Measurements from ENCODE around the gene TRAK2. TPM values are rescaled to one million over a fixed set of nuclear protein-coding genes. Genes with fewer than 3 reads are reported as not detected.
"Not testable (repeated sequence)": the region's sequence is repeated elsewhere in the genome, so short reads cannot be mapped to it uniquely, and the experiment has no call there.

The TRAK2 gene, protein sequence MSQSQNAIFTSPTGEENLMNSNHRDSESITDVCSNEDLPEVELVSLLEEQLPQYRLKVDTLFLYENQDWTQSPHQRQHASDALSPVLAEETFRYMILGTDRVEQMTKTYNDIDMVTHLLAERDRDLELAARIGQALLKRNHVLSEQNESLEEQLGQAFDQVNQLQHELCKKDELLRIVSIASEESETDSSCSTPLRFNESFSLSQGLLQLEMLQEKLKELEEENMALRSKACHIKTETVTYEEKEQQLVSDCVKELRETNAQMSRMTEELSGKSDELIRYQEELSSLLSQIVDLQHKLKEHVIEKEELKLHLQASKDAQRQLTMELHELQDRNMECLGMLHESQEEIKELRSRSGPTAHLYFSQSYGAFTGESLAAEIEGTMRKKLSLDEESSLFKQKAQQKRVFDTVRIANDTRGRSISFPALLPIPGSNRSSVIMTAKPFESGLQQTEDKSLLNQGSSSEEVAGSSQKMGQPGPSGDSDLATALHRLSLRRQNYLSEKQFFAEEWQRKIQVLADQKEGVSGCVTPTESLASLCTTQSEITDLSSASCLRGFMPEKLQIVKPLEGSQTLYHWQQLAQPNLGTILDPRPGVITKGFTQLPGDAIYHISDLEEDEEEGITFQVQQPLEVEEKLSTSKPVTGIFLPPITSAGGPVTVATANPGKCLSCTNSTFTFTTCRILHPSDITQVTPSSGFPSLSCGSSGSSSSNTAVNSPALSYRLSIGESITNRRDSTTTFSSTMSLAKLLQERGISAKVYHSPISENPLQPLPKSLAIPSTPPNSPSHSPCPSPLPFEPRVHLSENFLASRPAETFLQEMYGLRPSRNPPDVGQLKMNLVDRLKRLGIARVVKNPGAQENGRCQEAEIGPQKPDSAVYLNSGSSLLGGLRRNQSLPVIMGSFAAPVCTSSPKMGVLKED
- 35.5 TPM for polyA plus RNA-seq (2013, experiment 1 of 2; ENCODE audit: insufficient read length)
- 33.5 TPM for polyA plus RNA-seq (2013, experiment 2 of 2; ENCODE audit: insufficient read length)

DNA sequence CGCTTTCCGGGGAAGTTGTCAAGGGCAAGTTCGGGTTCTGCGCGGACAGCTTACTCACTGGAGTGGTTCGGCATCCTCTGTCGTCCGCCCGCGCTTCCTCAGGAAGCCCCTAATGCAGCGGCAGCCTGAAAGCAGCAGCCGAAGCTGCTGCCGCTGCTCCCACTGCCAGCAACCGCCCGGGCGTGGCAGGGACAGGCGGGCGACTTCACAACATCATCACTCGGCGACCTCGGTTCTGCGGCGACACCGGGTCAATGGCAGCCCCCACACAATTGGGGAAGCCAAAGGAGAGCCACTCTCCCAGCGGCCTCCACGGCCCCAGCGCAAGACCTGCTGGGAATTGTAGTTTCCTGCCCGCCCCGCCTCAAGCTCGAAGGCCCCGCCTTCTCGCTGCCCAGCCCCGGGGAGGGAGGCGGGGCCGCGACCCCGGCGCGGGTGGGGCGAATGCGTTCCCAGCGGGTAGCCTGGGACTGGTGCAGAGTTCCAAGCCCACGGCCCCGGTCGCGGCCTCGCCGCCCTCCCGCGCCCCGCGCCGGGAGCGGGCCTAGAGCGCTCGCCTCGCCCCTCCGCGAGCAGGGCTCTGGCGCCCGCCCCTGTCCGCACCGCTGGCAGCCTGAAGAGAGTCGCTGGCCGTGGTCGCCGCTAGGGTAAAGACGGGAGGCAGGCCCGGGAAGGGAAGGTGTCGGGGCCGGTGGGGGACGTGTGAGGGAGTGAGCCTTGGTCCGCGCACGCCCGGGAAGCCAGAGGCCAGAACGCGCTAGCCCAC lies at the start of gene TRAK2, which contains the start of gene STRADB:
TRAK2 (minus strand) TSS at position 167 of the 766 bp plus-strand sequence. CDS start 30,951 bp downstream, outside the sequence.
STRADB (plus strand) TSS at position 449 of the 766 bp plus-strand sequence. CDS start 3,101 bp downstream, outside the sequence.
- DNase-seq: peak; percentile 95

DNA sequence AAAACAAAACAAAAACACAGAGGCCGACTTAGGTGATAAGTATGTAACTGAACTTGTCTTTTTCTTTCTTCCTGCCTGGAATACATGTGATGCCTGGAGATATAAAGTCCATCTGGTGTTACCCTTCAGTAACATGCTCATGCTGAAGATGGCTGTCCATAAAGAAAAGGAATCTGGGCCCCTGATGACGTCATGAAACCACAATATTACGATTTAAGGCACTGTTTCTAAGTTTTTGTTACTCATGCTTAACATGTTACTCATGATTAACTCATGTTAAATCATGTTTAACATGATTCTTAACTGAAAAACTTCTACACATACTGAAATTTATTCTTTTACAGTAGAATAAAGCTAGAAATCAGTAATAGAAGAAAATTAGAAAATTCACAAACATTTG lies 49.3 kb upstream of the TRAK2 start:
- DNase-seq: peak; percentile 70

DNA sequence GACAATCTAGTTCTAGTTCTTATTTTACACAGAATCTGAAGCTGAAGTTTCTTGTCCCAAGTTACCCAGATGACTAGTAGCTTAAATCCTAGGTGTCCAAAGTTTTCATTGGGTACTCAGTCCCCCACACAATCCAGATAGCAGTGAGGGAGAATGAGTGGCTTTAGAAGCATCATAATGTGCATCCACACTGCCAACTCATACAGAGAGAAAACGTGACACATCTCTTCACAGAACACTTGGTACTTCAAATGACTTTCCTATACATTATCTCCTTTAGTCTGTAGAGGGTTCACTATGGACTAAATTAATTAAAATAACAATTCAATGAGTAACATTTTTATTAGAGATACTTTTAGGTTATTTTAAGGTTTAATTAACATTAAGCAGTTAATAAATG lies 45.5 kb upstream of the TRAK2 start:
- DNase-seq: no peak

DNA sequence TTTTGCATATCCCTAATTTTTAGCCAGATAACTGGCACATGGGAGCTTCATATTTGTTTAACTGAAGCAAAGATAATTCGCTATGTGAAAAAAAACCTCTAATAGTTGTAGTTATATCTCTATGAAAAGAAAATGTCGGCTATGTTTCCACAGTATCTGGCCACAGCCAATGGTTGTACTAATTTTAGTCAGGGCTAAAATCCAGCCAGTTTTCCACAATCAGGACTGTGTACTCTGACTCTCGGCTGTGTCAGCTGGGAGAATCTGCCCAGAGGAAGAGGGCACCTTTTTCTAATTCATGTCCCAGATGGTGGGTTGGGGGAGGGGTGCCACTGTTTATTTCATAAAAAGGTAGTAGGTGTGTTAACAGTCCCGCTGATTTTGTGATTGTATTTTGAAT lies 39.0 kb upstream of the TRAK2 start:
- no peak for DNase-seq

DNA sequence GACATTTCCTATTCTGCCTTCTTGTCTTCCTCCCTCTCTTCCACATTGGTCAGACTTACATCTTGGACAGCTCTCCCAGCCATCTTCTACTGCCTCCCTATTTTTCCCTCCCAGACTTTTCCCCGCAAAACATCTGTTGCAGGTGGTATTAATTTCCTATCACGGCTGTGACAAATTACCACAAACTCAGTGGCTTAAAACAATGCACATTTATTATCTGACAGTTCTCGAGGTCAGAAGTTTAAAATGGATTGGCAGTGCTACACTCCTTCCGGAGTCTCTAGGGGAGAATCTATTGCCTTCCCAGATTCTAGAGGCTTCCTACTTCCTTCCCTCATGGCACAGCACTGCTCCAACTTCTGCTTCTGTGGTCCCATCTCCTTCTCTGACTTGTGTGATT lies 33.5 kb upstream of the TRAK2 start:
- DNase-seq: peak; percentile 79

DNA sequence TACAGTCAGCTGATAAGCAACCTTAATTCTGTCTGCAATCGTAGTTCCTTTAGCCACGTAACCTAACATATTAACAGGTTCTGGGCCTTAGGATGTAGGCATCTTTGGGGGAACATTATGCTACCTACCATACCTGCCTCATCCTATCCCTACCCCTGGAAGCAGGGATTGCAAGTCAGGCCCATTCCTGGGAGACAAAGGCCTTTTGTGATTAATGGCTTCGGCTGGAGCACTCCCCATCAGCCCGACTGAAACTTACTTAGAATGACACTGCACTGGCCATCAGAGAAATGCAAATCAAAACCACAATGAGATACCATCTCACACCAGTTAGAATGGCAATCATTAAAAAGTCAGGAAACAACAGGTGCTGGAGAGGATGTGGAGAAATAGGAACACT lies 32.5 kb upstream of the TRAK2 start:
- not testable (repeated sequence) for DNase-seq

DNA sequence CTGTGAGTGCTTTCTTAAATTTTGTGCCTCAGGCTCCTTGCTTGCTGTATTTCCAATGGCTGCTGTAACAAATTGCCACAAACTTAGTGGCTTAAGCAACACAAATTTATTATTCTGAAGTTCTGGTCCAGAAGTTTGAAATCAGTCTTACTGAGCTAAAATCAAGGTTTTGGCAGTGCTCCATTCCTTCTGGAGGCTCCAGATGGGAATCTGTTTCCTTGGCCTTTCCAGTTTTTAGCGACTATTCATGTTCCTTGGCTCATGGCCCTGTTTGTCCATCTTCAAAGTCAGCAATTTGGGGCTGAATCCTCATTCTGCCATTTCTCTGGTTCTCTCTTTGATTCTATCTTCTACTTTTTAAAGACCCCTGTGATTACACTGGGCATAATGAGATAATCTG lies 32.1 kb upstream of the TRAK2 start:
- no peak for DNase-seq

DNA sequence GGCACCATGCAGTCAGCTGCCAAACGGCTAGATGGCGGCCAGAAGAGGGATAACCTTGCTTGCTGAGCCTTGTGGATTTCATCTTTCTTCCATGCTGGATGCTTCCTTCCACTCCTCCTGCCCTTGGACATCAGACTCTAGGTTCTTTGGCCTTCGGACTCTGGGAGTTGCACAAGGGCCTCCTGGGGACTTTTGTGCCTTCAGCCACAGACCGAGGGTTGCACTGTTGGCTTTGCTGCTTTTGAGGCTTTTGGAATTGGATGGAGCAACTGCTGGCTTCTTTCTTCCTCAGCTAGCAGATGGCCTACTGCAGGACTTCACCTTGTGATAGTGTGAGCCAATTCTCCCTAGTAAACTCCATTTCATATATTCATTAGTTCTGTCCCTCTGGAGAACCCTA lies 31.3 kb upstream of the TRAK2 start:
- DNase-seq: no peak

DNA sequence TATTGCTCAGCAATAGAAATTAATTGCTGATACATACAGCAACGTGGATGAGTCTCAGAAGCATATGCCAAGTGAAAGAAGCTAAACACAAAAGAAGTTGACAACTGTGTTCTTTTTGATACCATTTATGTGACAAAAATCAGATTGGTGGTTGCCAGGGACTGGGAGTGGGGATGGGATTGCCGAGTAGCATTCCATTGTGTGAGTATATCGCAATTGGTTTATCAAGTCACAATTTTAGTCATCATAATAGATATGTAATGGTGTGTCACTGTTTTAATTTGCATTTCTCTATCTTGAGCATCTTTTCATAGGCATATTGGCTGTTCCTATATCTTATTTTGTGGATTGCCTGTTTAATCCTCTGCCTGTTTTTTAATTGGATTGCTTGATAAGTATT lies 21.2 kb upstream of the TRAK2 start:
- peak; percentile 8 for DNase-seq

DNA sequence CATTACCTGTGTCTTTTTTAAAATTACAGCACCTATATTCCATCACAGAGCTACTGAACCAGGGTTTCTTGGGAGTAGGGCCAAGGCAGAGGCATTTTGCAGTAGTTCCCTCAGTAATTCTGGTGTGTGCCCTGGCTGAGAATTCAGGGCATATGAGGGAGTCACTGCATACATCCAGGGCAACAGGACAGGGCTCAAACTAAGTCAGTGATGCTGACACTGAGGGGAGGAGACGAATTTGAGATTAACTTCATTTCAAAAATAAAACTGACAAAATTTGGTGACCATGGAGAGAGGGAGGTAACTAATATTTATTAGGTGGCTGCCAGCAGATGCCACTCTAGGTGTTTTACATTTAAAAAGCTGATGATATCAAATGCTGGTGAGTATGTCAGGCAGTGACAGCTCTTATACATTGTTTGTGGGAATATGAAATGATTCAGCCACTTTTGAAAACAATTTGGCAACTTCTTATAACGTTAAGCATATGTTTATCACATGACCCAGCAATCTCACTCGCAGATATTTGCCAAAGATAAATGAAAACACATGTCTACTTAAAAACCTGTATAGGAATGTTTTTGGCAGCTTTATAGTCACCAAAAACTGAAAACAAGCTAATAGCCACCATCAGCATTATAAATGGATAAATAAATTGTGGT lies 20.6 kb upstream of the TRAK2 start:
- peak; percentile 83 for DNase-seq

DNA sequence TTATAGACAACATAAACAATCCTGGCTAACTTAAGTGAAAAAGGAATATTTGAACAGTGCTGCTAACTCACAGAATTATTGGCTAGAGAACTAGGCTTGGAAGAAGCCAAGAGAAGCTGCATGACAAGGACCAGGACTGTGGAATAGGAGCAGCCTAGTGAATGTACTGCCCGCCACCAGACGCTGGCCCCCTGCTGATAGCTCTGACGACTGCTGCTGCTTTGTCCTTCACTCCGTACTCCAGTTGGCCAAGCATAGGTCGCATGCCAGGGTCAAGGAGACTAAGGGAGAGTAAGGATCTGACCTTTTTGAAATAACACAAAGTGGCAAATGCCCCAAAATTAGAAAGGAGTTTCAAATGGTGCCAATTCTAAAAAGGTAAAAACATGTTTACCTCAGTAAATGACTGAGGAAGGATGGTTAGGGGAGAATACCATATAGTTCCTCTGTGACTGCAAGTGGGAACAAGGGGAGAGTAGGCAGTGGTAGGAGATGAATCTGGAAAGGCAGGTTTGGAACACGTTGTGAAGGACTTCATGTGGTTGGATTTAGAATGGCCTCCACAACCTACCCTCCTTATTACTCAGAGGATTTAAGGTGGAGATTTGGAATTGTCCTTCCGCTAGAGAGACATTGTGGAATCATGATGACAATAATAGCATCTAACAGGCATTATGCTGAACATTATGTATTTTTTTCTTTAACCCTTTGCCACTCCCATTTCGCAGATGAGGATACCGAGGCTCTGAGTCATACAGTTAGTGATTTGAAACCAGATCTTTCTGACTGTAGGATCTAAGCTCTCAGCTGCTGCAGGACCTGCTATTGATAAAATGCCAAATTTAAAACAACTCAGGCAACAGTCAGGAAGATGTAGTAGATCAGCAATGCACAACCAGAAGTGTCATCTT lies 19.8 kb upstream of the TRAK2 start:
- peak; percentile 63 for DNase-seq

DNA sequence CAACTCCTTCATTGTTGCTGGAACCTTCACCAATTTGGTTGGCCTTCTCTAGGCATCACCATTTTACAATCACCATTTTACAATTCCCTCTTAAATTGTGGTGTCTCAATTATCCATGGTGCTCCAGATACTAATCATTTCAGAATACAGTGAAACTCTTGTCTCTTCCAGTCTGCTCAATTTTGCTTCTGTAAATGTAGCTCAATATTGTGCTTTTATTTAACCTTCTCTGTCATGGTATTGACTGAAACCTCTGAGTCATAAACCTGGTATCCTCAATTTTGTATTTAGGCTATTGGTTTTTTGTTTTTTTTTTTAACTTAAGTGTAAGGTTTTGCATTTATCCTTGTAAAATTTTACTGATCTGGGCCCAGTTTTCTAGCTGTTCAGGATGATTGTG lies 16.4 kb upstream of the TRAK2 start:
- DNase-seq: peak; percentile 15

DNA sequence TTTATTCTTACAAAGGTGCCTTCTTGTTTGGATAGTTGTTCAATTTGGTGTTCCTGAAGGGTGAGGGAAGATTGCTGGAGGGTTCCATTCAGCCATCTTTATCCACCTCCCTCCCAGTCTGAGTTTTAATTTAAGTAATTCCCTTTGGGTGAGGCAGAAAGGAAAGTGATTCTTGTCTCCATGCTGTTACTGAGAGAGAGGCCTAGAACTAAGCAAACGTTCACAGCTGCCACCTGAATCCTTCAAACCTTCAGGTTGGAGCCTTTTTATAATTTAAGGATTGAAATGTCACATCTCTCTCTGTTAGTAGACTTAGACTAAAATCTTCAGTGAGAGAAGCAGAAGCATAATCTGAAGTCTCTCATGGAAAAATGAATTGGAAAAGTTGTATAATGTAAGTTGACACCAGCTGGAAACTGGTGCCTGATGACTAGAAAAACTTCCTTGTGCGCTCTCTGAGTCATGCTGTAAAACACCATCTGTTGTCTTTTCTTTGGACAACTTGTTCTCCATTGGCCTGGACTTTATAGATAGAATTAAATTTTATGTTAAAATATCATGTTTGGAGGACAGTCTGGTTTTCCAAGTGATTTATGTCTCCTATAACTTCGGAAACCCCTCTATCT lies 14.9 kb upstream of the TRAK2 start:
- DNase-seq: peak; percentile 67

DNA sequence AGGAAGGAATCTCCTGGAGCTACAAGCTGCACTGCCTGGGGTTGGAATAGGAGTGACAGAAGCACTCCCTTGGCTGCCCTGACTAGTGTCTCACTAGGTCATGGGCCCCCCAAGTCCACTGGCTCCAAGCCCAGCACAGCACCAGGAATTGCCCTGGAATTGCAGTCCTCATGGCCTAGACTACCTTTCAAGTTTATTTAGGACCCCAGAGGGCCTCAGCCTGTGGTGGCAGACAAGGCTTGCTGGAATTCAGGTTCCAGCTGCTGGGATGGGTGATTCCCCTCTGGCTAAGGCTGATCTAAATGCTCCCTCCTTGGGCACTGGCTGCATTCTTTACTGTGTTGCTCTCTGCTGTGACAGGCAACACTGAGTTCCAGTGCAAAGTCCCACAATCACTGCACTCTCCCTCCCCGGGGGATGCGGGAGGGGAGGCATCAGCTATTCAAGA lies 14.3 kb upstream of the TRAK2 start:
- DNase-seq: peak; percentile 10

DNA sequence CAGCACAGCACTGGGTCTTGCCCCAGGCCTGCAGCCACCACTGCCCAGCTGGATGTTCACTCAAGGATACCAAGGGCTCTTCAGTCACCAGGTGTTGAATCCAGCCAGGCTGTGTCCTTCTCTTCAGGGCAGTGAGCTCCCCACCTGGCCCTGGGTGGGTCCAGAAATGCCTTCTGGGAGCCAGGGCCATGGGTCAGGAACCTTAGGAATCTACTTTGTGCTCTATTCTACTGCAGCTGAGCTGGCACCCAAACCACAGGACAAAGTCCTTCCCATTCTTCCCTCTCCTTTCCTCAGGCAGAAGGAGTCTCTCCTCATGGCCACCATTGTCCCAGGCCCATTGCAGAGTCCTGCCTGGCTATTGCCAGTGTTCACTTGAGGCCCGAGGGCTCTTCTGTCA lies 13.3 kb upstream of the TRAK2 start:
- no peak for DNase-seq

DNA sequence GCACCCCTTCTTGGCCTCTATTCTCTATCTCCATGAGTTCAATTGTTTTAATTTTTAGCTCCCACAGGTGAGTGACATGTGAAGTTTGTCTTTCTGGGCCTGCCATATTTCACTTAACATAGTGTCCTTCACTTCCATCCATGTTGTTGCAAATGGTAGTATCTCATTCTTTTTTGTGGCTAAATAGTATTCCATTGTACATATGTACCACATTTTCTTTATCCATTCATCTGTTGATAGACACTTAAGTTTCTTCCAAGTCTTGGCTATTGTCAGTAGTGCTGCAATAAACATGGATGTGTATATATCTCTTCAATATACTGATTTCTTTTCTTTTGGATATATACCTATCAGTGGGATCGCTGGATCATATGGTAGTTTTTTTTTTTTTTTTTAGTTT lies 9.3 kb upstream of the TRAK2 start:
- DNase-seq: no peak

DNA sequence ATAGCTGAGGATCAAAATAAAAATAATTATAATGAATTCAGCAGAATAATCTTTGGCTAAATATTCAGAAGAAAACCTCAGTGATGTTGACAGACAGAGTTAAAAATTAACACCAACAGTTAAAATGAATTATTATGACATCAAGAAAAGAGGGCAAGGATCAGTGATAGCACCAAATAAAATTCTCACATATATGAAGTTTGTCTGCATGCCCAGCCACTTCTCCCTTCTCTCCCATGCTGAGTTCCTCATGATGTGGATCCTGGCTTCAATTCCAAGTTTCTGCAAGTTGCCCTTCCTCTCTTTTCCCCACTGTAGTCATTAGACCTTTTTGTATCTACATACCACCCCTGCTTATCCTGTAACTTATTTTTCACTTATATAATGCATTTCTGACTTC lies 7.1 kb upstream of the TRAK2 start:
- DNase-seq: no peak

DNA sequence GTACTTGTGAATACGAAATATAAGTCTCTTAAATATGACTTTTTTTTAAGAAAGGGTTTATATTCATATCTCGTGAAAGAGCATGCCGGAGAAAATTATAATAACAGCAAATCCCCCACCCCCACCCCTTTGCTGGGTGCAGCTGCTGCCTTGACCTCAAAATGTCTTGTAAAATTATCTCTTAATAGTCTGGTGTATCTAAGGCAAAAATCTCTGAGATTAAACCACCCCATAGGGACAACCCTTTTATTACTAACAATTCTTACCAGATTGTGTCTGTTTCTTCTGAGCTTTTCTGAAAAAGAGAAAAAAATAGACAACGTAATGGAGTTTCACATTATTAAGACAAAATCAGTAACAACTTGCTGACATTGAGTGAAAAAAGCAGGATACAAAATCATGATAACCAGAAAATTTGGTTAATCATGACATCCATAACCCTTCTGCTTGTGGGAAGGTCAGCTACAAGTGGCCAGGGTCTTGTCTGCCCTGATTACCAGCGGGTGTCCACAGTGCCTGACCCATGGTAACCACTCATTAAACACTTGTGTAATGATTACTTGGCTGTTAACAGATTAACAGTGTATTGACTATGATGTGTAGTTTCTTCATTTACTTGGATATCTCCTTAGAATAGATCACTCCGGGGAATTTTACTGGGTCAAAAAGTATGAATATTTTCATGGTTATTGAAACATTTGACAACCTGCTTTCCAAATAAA lies 1.8 kb upstream of the TRAK2 start:
- no peak for DNase-seq
